RPMI8226 (cell line): ENCODE measurements around the gene PLEKHA7.
"Not testable (repeated sequence)": the region's sequence is repeated elsewhere in the genome, so short reads cannot be mapped to it uniquely, and the experiment has no call there.

Experiments
- DNase-seq: peaks from one replicate; pipeline ENCODE4 v3.0.0-alpha.2; 2015

Gene PLEKHA7

DNA sequence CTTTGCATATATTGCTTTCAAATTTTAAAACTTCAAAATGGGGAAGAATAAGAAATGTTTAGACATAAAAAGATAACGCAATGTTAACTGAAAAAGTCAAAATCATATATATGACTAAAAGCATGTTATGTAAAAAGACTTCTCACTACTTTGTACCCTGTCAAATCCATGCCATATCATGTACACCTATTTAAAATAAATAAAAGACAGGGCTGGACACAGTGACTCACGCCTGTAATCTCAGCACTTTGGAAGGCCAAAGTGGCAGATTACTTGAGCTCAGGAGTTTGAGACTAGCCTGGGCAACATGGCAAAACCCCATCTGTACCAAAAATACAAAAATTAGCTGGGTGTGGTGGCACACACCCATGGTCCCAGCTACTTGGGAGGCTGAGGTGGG, 109.5 kb downstream of the PLEKHA7 start:
- not testable (repeated sequence) for DNase-seq

DNA sequence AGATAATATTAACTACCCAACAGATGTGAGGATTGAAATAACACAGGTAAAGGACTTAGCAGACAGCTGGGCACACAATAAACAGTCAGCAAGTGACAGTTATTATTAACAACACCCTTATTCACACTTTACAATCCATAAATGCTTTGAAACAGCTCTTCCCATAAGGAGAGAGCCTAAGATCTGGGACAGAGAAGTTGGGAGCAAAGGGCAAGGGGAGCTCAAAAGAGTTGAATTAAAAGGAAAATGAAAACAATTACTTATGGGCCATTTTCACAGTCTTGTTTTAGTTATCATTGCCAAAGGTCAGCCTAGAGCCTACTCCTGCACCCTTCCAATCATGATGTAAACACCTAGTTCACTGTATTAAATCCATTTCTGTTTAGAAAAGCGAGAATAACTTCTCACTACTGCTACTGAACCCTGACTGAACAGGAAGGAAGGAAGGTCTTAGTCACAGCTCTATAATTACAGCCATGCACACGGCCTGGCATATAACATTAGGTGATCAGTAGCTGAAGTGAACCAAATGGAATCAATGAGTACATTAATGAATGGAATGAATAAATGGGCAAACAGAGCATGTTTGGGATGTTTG, 111.3 kb downstream of the PLEKHA7 start:
- no peak for DNase-seq

DNA sequence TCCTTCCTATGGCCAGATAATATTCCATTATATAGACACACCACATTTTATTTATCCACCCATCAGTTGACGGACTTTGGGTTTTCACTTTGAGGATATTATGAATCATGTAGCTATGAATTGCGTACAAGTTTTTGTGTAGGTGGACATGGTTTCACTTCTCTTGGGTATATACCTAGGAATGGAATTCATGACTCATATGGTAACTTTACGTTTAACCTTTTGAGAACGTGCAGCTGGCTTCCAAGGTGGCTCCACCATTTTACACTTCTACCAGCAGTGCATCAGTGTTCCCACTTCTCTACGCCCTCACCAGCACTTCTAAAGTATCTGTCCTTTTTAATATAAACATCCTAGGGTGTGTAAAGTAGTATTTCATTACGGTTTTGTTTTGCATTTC, 112.0 kb downstream of the PLEKHA7 start:
- no peak for DNase-seq

DNA sequence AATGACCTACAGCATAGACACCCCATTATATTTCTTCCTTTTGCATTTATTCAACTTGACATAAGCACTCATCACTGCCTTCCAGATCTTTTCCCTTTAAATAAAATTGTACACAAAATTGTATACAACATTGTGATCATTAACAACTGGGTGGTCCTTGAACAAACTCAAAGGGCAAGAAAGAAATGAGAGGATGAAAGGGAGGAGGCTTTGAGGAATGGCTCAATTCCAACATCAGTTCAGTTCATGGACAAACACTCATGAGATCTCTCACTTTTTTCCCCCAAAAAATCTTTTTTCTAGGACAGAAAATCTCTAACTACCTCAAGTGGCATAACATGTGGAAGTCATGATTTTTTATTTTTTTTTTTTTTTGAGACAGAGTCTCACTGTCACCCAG, 113.7 kb downstream of the PLEKHA7 start:
- DNase-seq = no peak

DNA sequence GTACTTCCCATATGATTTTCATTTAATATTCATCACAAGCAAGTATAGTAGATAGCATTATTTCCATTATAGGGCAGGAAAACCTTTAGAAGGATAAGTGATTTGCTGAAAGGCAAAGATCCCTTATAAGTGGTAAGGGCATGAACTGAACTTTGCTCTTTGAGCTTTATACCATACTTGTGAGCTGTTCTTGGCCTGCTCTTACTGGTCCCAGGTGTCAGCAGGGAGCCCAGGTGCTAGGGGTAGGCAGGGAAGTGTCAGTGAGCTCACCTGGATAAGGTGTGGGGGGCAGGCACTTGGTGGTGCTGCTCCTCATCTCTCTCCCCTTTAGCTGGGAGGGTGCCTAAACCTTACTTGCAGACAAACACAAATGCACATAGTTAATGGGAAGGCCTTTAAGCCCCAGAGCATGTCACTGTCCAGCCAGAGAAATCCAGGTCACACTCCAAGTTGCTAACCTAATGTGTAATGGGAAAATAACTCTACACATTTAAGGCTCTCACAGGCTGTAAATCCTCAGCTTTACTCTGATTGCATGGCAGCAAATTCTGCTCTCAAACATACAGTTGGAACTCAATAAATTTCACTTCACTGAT, 114.4 kb downstream of the PLEKHA7 start:
- no peak for DNase-seq

DNA sequence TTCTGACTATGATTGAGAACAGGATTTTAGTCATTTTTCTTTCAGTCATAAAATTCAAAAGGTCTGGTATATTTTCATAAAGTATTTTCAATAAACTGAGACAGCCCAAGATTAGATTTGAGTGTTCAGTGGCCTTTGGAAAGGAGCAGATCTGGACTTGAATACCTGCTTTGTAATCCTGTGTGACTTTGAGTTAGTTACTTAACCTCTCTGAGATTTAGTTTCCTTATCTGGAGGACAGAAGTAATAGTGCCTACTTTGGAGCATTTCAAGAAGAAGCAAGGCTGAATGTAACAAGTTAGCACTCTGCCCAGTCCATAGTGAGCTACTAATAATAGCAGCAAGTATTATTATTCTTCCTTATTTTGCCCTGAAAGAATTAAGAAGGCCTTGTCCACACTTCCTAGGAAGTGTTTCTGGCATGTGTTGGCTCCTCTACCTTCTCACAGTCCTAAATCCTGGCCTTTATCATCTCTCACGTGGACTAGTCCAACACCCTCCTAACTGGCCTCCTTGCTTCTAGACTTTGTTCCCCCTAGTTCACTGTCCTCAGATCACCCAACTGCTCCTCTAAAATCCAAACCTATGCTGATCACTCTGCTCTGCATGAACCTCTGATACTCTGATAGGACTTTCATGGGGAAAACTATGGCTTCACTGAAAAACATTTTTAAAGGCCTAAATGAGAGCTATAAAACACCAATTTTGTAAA, 115.8 kb downstream of the PLEKHA7 start:
- DNase-seq = no peak

DNA sequence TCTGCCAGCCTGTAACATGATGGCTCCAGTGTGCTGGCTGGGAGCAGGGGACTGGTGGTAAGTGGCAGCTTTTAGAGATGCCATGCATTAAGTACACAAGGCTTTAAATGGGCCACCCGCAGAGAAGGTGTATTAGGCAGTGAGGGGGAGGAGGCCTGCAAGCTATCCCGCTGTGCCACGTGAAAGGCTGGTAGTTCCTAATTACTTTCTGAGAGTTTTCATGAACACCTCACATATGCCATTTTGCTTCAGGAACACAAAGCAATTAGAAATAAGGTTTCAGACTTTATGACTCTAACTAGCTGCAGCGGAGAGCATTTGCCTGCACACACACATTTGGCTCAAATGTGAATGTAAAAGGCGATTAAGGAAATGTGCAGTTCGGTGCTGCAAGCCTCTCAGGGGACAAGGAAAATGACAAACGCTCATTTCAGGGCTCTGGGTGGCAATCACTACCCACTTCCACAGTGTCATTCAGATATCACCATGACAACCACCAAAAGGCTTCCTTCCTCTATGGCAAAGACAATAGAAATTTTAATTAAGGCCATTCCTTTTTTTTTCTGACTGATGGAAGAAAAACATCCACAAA, 116.6 kb downstream of the PLEKHA7 start:
- DNase-seq = no peak

DNA sequence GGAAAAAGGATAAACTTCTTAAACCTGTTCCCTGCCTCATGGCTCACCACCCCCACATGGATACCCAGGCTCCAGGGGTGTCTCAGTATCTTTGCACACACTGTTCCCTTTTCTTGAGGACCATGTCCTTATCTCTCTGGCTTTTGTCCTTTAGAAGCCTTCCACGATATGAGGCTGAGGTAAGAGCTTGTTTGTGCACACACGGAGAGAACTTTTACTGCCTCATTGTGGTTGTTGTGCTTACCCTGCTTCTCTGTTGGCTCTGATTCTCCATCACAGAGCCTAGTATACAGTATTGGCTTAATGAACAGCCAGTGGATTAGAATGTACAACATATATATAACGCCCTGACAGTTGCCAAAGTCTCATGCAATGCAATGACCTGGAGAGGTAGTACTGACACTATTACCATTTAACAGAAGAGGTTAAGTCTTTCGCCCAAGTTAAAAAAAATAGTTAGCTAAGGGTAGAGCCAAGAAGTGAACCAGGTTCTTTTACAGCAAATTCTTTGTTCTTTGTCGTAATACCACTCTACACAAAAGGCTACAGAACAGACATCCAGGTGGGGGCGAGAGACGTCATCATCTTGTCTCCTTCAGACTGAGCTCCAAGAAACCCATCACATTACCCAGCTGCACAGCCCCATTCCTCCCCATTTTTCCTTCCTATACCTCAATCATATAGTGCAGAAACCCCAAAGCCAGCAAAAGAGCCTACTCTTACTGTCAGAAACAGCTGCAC, 117.3 kb downstream of the PLEKHA7 start:
- no peak for DNase-seq

DNA sequence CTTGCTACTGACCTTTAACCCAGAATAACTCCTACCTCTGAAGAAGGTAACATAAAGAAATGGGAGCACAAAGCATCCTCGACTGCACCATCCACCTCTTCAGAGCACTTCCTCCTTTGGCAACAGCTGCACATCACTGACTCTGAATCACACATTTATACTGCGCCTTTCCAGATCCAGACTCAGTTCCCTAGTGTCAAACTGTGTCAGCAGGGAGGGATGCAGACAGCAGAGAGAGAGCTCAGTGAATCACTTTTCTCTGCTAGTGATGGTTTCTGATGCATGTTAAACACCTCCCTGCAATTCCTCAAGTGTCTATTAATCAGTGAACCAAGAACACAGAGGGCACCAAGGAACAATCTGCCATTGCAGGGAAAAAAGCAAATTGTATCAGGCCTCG, 118.9 kb downstream of the PLEKHA7 start:
- no peak for DNase-seq

DNA sequence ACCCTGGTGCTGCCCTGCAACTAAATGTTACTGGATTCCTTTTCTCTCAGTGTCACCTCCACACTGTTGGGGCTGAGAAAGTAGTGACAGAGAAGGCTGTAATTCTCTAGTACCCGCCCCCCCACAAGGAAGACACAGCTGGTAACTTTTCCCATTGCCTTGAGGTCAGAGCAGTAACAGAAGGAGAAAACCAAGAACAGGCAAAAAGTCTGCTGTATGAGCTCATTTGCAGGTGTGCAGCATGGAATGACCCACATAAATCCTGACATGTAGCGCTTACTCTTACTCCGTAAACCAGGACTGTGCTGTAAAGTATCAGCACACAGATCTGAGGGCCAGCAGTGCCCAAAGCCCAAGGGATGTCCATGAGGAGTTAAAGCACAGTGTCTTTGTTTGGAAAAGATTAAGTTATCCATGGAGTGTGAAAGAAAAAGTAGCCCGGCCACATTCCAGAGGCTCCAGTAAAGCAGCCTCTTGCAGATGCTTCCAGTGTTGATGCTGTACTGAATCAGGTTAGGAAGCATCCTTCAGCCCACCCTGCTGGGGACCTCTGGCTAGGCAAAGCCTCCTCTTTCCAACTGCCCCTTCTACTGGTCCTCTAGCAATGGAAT, 120.7 kb downstream of the PLEKHA7 start:
- DNase-seq = no peak

DNA sequence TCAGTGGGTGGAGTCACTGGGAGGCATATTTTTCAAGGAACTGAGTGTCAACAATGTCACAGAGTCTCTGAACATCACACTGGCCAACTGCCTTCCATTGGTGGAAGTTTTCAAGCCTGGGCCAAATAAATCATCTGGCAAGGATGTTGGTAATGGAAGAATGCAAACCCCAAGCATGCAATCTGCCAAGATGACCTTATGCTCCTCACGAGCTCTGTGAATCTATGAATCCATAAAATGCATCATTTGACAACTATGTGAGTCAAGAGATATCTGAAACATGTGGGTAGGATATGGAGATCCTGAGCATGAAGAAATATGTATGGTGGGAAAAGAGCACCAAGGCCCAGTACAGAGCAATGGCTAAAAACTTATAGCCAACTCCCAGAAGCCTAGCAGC, 122.2 kb downstream of the PLEKHA7 start:
- DNase-seq = no peak

DNA sequence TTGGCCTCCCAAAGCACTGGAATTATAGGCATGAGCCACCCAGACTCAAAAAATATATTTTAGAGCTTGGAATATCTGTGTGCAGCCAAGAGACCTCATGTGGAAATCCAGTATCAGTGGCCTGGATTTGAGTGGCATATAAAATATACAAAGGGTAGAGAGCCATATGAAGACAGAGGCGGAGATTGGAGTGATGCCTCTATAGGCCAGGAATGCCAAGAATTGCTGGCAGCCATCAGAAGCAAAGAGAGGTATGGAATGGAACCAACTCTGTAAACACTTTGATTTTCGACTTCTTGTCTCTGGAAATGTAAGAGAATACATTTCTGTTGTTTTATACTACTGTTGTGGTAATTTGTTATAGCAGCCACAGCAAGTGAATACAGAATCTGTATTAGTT, 123.0 kb downstream of the PLEKHA7 start:
- no peak for DNase-seq

DNA sequence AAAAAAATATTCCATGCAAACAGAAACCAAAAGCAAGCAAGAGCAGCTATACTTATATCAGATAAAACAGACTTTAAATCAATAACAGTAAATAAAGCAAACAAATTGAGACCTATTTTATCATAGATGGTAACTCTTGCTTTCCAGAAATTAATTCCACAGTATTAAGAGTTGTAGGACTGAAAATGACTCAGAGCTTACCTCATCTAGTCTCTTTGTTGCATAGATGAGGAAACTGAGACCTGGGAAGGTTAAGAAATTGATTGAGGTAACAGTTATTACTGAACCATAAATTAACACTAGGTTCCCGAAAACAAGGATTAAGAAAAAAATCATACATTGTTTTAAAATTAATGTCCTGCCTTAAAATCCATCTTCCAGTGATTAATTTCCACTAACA, 123.8 kb downstream of the PLEKHA7 start:
- DNase-seq = no peak

DNA sequence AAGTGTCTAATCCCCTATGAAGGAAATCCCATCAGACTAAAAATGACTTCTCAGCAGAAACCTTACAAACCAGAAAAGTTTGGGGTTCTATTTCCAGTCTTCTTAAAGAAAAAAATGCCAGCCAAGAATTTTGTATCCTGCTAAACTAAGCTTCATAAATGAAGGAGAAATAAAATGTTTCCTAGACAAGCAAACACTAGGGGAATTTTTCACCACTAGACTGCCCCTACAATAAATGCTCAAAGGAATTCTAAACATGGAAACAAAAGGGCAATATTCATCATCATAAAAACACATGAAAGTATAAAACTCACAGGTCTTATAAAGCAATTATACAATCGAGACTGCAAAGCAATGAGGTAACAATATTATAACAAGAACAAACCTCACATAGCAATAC, 124.3 kb downstream of the PLEKHA7 start:
- DNase-seq = no peak

DNA sequence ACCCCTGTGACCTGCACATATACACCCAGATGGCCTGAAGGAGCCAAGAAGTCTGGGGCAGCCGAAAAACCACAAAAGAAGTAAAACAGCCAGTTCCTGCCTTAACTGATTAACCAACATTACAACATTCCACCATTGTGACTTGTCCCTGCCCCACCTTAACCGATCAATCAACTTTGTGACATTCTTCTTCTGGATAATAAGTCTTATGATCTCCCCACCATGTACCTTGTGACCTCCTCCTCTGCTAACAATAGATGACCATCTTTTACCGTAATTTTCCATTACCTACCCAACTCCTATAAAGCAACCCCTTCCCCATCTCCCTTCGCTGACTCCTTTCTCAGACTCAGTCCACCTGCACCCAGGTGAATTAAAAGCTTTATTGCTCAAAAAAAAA, 125.2 kb downstream of the PLEKHA7 start:
- not testable (repeated sequence) for DNase-seq

DNA sequence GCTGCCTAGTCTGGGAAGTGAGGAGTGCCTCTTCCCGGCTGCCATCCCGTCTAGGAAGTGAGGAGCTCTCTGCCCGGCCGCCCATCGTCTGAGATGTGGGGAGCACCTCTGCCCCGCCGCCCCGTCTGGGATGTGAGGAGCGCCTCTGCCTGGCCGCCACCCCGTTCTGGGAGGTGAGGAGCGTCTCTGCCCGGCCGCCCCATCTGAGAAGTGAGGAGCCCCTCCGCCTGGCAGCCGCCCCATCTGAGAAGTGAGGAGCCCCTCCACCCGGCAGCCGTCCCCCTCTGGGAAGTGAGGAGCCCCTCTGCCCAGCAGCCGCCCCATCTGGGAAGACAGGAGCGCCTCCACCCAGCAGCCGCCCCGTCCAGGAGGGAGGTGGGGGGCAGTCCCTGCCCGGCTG, 126.3 kb downstream of the PLEKHA7 start:
- DNase-seq = not testable (repeated sequence)

DNA sequence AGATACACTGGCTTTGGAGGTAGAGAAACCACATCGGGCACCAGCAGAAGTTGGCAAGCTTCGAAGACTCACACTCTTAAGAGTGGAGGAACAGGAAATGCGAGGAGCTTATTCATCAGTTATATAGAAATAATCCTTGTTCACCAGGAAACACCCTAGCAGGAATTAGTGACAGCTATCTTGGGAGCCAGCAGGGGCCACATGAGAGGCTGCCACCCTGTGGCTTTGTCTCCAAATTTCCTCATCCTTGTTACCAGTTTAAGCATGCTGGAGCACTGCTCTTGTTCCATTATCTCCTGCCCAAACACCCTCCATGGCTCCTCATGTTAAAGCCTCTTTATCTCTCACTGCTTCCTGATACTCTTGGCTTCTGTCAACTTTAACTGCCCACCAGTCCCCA, 131.0 kb downstream of the PLEKHA7 start:
- no peak for DNase-seq

DNA sequence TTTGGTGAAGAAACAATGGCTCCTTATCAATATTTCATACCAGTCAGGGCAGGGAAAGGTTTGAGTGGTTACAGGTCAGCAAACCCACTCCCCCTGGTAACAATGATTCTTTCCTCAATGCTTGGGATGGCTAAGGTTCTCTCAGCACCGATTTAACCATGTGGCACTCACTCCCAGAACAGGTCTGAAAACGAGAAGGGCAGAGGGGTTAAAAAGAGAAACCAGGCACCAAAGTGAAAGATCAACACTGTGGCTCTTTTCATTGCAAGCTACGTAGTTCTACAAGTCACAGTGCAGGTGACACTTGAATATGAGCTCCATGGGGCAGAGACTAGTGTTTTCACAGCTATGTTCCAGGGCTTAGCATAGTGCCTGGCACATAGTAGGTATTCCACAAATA, 132.4 kb downstream of the PLEKHA7 start:
- DNase-seq = no peak

DNA sequence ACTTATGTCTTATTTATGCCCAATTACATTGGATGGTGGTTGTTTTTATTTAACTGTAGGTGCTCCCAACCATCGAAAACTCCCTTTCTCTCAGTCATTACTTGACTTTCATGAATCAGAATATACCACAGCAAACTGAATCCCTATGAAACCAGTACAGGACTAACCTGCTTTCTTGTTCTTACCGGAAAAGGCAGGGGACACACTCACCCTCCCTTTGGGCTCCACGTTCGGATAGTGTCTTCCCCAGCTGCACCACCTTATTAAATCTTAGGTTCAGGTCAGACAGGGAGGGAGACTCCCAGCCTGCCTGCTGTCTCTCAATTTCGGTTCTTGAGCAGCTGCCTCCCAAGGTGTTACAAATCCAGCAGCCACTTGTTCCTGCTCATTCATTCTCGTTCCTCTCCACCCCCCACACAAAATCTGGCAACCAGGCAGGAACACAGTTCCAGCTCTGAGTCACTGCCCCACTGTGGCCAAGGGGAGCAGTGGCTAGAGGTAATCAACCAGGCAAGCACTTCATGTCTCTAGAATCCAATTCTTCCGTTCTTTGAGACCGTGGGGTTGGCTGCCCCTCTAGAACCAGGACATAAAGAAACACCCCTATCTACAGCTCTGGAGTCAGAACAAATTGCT, 133.0 kb downstream of the PLEKHA7 start:
- DNase-seq = peak; percentile 35

DNA sequence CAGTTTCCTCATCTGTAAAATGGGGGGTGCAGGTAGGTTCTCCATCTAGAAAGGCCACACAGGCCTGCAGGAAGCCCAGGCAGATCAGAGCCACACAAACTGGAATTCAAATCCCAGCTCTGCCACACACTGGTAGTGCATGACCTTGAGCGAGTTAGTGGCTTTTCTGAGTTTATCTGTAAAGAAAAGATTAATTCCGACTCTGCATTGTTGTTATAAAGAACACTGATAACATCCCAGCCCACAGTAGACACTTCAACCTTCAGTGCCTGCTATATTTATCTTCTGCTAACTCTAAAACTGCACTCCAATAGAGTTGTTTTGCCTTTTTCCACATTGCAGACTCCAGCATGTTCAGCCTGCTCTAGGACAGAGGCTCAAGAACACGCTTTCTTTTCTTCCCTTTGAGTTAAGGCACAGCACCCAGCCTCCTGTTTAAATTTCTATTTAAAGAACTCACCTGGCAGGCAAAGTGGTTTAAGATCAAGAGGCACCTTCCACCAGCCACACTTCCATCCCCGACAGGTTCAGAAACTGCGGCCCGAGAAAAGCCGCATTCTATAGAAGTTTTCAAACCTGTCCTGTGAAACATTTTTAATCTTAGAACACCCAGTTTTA, 133.9 kb downstream of the PLEKHA7 start:
- DNase-seq = no peak

DNA sequence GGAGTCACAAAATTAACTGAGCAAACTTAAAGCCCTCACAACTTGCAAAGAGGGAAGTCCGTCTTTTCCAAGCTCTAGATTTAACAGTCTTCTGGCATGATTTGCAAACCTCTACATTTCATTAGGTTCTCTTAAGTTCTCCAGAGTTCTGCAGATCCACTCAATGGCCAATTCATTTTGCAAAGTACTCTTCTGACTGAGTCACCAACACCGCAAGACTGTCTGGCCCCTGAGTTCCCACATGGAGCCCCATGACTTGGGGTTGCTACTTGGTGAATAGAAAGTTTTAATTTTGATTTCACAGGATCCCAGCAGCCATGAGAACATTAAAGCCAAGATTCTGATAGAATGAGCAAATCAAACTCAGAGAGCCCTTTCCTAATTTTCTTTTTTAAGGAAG, 134.5 kb downstream of the PLEKHA7 start:
- DNase-seq = no peak

DNA sequence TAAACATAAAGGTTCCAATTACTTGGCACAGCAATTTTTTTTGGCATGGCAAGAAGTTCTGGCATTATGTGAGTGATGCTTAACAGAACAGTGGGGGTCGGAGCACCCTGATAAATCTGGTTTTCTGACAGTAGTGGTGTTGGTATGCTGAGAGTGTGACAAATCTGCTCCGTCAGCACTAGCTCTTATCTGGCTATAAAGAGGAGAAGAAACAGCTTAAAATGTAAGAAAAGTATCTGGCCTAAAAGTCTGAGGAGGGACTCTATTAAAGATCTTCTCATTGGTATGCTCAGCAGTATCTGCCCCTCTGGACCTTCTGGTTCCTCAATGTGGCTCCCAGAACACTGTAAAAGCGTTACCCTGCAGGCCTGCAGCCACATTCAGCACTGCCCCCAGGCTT, 137.4 kb downstream of the PLEKHA7 start:
- no peak for DNase-seq
